ENCODE measurements around the gene TAS2R31.
"Not testable (repeated sequence)": the region's sequence is repeated elsewhere in the genome, so short reads cannot be mapped to it uniquely, and the experiment has no call there.

DNA sequence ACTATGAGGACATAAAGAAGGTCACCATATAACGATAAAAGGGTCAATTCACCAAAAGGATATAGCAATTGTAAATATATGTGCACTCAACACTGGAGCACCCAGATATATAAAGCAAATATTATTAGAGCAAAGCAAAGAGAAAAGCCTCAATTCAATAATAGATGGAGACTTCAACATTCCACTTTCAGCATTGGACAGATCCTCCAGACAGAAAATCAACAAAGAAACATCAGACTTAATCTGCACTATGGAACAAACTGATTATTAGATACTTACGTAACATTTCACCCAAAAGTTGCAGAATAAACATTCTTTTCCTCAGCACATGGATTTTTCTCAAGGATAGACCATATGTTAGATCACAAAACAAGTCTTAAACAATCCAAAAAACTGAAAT, 10.2 kb upstream of the TAS2R31 start:
- TF ChIP-seq EP300 (IDR thresholded peaks at IDR 0.05); POLR2A (IDR thresholded peaks at IDR 0.05; ENCODE audit: low read depth): not testable (repeated sequence)
- TF ChIP-seq, protein P1, sequence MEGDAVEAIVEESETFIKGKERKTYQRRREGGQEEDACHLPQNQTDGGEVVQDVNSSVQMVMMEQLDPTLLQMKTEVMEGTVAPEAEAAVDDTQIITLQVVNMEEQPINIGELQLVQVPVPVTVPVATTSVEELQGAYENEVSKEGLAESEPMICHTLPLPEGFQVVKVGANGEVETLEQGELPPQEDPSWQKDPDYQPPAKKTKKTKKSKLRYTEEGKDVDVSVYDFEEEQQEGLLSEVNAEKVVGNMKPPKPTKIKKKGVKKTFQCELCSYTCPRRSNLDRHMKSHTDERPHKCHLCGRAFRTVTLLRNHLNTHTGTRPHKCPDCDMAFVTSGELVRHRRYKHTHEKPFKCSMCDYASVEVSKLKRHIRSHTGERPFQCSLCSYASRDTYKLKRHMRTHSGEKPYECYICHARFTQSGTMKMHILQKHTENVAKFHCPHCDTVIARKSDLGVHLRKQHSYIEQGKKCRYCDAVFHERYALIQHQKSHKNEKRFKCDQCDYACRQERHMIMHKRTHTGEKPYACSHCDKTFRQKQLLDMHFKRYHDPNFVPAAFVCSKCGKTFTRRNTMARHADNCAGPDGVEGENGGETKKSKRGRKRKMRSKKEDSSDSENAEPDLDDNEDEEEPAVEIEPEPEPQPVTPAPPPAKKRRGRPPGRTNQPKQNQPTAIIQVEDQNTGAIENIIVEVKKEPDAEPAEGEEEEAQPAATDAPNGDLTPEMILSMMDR (IDR thresholded peaks at IDR 0.05), result not testable (repeated sequence)

All from esophagus muscularis mucosa (tissue), 4 donors.